Coronary artery (tissue), 2 donors: Measurements from ENCODE around the gene TBC1D16.
A peak's percentile ranks its signal among the peaks of the same experiment; 100 is the strongest.

ENCODE experiments used
- DNase-seq: peaks from one replicate; pipeline ENCODE4 v3.0.0-alpha.2; 2017; ENCODE audit warnings: low spot score
- H3K27ac ChIP-seq, 2 donors: fragments of 200-600 bp; sonication (generic); one replicate each; pipeline ENCODE4 v1.5.1; 2016 to 2019
- H3K4me3 ChIP-seq: fragments of 200-600 bp; sonication (generic); 2 replicates; pipeline ENCODE4 v1.5.1; 2016; ENCODE audit warnings: mild to moderate bottlenecking, moderate library complexity
- TF ChIP-seq, protein P1 (sequence below): fragments of 200-600 bp; sonication (generic); IDR thresholded peaks from one replicate; pipeline ENCODE4 v1.5.1; 2019; ENCODE audit warnings: antibody characterized with exemption

Gene TBC1D16

DNA sequence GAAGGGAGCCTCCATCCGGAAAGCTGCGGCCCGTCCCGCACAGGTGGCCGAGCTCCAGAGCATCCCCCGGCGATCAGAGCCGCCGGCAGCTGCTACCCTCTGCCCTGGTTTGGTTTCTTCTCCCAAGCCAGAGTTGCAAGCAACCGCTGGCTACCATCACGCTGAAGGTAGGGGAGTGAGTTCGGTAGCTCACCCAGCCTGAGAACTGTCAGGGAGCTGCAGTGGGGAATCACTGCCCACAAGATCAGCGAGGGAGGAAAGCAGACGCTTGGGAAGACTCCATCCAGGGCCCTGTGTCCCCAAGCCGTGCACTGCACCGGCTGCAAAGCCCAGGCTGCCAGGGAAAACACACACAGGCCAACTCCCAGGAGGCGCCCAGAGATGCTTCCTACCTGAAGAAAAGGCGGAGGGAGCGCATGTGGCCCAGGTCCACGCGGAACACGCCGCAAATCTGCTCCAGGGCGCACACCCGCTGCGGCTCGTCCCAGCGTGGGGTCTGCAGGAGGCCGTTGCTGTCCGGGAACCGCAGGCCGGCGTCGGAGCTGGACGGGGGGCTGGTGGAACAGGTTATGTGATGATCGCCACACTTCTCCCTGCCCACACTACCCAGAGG is 83.3 kb downstream of the TBC1D16 start:
- DNase-seq = no peak
- H3K4me3 ChIP-seq = peak overlapping the region; percentile 44

DNA sequence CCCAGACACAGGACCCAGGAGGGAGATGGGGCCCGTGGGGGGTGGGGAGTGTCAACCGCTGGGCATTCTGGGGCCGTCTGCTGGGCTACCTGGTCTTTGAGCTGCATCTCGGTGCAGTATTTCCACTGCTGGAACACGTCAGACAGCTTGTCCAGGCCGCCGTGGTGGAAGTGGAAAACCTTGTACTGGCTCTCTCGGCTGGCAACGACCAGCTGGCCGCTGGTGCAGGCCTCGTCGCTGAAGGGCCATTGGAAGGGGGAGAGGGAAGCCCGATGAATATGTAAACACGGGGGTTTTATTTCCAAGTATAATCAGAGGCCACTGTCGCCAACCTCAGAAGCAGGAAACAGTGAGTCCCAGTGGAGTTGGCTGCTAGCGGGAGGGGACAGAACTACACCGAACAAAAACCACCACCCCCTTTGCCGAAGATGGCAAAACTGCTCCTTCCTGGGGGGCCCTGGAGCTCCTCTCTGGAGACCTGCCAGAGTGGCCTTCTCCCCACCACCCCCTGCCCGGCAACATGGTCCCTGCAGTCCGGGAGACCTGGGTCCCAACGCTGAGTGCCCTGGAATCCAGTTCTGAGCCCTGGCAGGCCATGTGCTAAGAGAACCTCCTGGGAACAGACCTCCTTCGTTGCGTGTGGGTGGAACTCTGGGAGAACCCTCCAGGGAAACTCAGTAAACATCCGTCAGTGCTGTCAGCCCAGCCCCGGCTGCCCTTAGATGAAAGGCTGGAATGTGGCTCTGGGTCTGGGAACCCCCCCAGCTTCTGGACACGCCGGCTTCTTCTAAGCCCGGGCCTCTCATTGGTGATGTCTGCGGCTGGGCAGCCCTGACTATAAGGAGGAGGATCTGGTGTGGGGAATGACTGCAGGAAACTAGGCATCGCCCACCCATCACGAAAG is 84.1 kb downstream of the TBC1D16 start:
- TF ChIP-seq, protein P1, sequence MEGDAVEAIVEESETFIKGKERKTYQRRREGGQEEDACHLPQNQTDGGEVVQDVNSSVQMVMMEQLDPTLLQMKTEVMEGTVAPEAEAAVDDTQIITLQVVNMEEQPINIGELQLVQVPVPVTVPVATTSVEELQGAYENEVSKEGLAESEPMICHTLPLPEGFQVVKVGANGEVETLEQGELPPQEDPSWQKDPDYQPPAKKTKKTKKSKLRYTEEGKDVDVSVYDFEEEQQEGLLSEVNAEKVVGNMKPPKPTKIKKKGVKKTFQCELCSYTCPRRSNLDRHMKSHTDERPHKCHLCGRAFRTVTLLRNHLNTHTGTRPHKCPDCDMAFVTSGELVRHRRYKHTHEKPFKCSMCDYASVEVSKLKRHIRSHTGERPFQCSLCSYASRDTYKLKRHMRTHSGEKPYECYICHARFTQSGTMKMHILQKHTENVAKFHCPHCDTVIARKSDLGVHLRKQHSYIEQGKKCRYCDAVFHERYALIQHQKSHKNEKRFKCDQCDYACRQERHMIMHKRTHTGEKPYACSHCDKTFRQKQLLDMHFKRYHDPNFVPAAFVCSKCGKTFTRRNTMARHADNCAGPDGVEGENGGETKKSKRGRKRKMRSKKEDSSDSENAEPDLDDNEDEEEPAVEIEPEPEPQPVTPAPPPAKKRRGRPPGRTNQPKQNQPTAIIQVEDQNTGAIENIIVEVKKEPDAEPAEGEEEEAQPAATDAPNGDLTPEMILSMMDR = no peak
- Histone ChIP-seq H3K27ac (peak overlapping the region; percentile 35 to 55), H3K4me3 (peak overlapping the region; percentile 44)
- peak; percentile 82 for DNase-seq

More for the DNA sequence above, 83.3 kb downstream of the TBC1D16 start:
- peak overlapping the region in 1 of 2 donors; percentile 55 for H3K27ac ChIP-seq
- TF ChIP-seq, protein P1 = no peak

DNA sequence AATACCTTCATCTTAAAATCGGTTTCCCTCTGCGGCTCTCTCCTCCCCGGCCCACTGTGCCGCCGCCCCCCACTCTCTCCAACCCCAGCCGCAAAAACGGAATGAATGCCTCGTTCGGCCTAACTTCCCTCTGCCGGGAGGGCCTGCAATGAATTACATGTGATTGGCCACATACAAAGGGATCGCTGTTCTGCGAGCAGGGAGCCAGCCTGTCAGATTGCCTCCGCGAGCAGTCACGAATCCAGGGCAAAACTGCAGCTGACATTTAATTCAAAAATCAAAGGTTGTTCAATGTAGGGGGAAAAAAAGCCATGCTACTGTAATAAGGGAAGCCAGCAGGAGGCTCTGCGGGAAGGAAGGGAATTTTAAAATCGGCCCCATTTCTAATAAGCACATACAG is 84.9 kb downstream of the TBC1D16 start:
- Histone ChIP-seq H3K4me3 (no peak overlapping the region), H3K27ac (no peak overlapping the region)
- DNase-seq = no peak
- TF ChIP-seq, protein P1 = no peak

GRCh38 chr17:79950306-79950705 is 85.4 kb downstream of the TBC1D16 start:
- TF ChIP-seq, protein P1 = no peak
- H3K4me3 ChIP-seq = no peak overlapping the region
- peak; percentile 71 for DNase-seq
- H3K27ac ChIP-seq = no peak overlapping the region

DNA sequence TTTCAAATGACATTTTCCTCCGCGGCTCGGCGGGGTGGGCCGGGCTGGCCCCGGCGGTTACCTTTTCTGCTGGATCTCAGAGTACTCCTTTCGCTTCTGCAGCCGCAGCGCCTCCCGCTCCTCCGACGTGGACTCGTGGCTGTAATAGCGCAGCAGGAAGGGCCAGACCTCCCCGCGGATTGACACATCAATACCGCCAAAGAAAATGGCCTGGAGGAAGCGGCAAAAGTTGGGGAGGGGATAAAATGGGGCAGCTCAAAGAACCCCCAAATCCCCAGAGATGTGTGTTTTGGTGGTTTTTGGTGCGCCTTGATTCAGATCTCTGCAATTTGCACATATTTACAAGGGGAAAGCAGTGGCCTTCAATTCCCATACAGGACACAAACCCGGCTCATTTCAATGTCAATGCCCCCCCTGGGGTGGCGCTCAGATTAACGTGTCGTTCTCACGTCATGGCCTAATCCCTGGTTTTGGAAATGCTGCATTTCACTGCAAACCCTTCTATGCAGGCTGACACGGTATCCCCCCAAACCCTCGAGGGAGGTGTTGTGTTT is 85.9 kb downstream of the TBC1D16 start:
- Histone ChIP-seq H3K4me3 (no peak overlapping the region), H3K27ac (no peak overlapping the region)
- DNase-seq = peak; percentile 64
- TF ChIP-seq, protein P1 = no peak

DNA sequence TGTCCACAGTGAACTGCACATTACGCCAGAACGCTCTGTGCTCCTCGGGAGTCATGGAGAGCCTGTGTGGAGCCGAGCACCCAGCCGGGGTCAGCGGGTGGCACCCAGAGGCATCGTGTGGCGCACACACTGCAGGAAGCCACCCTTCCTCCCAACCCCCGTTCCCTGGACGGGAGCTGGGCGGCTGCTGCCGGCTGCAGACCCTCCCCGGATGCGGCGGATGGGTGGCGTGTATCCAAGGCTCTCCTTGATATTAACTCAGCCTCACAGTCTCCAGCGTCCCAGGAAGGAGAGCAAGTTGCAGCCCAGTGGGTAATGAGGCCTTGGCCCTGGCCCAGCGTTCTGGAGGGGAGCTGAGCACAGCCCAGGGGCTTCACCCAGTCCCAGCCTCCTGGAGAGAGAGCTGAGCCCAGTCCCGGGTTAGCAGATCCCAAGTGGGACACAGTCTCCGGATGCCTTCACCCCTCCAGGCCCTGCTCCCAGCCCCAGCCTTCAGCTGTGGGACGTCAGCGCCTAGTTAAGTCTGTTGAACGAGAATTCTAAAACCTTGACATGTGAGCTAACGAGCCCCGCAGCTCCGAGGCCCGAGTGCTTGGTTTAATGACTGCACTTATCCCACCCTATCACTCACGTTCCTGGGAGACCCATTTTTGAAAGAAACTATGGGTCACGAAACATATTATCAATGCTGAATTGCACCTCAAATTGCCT is 86.6 kb downstream of the TBC1D16 start:
- TF ChIP-seq, protein P1 = no peak
- H3K4me3 ChIP-seq = no peak overlapping the region
- H3K27ac ChIP-seq = no peak overlapping the region
- peak; percentile 62 for DNase-seq
